Activated CD8-positive, alpha-beta T cell treated with anti-CD3 and anti-CD28 coated beads, Interleukin-2, amount 10 ng/mL, durations not matched to agents 7 days and 5 days (primary cell): ENCODE results near the gene PPP1R12C. TPM values are rescaled to one million over a fixed set of nuclear protein-coding genes. Genes with fewer than 3 reads are reported as not detected.

ENCODE experiments used
- ATAC-seq: fragments of 150-1000 bp; cut with Tn5 transposase; one replicate; pipeline ENCODE4 v1.10.0; 2021; ENCODE audit warnings: moderate library complexity
- CTCF ChIA-PET: fragments of 350-600 bp; sonication (Branson Sonifier 250); formaldehyde crosslinking; loops from one replicate; lab custom pipeline; 2021; ENCODE audit warnings: antibody characterized with exemption; lab: Charles Lee
- POLR2A ChIA-PET: fragments of 350-600 bp; sonication (Branson Sonifier 250); formaldehyde crosslinking; loops from one replicate; lab custom pipeline; 2021; ENCODE audit warnings: antibody characterized with exemption; lab: Charles Lee
- DNase-seq: peaks from one replicate; pipeline ENCODE4 v3.0.0-alpha.2; 2020
- H3K27ac Mint-ChIP-seq: one replicate; pipeline ENCODE4 v1.8.0; 2021; ENCODE audit warnings: mild to moderate bottlenecking, mixed read lengths
- H3K27me3 Mint-ChIP-seq: one replicate; pipeline ENCODE4 v1.8.0; 2021; ENCODE audit warnings: low read depth, mixed read lengths
- H3K36me3 Mint-ChIP-seq: one replicate; pipeline ENCODE4 v1.8.0; 2021; ENCODE audit warnings: low read depth, mixed read lengths
- H3K4me1 Mint-ChIP-seq: one replicate; pipeline ENCODE4 v1.8.0; 2021; ENCODE audit warnings: low read depth, mixed read lengths
- H3K4me3 Mint-ChIP-seq: one replicate; pipeline ENCODE4 v1.8.0; 2021; ENCODE audit warnings: mild to moderate bottlenecking, mixed read lengths
- H3K9me3 Mint-ChIP-seq: one replicate; pipeline ENCODE4 v1.8.0; 2022; ENCODE audit warnings: mixed read lengths; ENCODE audit not compliant: insufficient read depth
- total RNA-seq, 2 experiments: library from RNA; stranded (reverse); gene quantifications; one replicate each; pipeline ENCODE4 v1.2.3, GENCODE V29; 2021

PPP1R12C gene
- total RNA-seq, 2 experiments from 2014 or later, result 137 to 142 TPM

- H3K4me1 Mint-ChIP-seq, result peaks cover 36% of the 10 kb centered on the region
- no peak overlapping the region for H3K27ac Mint-ChIP-seq
- ATAC-seq (no peak), DNase-seq (no peak)
- H3K36me3 Mint-ChIP-seq, result peaks cover 30% of the 10 kb centered on the region
- ChIA-PET CTCF (interaction anchor here (1.1 kb wide), 1 partner anchor 74 kb away, joined by 7 read pairs; no protein-coding TSS in a partner anchor), POLR2A (interaction anchor here (0.5 kb wide), 1 partner anchor 19 kb away, joined by 3 read pairs; no protein-coding TSS in a partner anchor)
- no peaks in the 10 kb centered on the region for H3K9me3 Mint-ChIP-seq
- no peak overlapping the region for H3K4me3 Mint-ChIP-seq
- H3K27me3 Mint-ChIP-seq, result peaks cover 50% of the 10 kb centered on the region
These were observed 31.3 kb downstream of the PPP1R12C start for GRCh38 chr19:55085923-55086715.

- Mint-ChIP-seq H3K36me3 (peaks cover 26% of the 10 kb centered on the region), H3K4me1 (peaks cover 48% of the 10 kb centered on the region), H3K27me3 (peaks cover 50% of the 10 kb centered on the region), H3K4me3 (no peak overlapping the region), H3K27ac (no peak overlapping the region), H3K9me3 (no peaks in the 10 kb centered on the region)
- DNase-seq (no peak), ATAC-seq (no peak)
- ChIA-PET POLR2A (interaction anchor here (0.7 kb wide), 1 partner anchor 323 kb away, joined by 3 read pairs; the partner anchor contains the start of gene UBE2S), CTCF (interaction anchor here (0.6 to 0.9 kb wide), 2 partner anchors 76 to 411 kb away, joined by 3 to 4 read pairs; no protein-coding TSS in a partner anchor)
These were observed 33.0 kb downstream of the PPP1R12C start for GRCh38 chr19:55084416-55084815.

GRCh38 chr19:55083004-55083850 lies 34.2 kb downstream of the PPP1R12C start:
- ChIA-PET POLR2A (no interaction called here), CTCF (no interaction called here)
- Mint-ChIP-seq H3K27ac (no peak overlapping the region), H3K4me1 (peaks cover 43% of the 10 kb centered on the region), H3K36me3 (peaks cover 21% of the 10 kb centered on the region), H3K4me3 (no peak overlapping the region), H3K9me3 (no peaks in the 10 kb centered on the region), H3K27me3 (peaks cover 47% of the 10 kb centered on the region)
- ATAC-seq (no peak), DNase-seq (no peak)

- peaks cover 13% of the 10 kb centered on the region for H3K36me3 Mint-ChIP-seq
- no peak for ATAC-seq
- ChIA-PET POLR2A (interaction anchor here (1.0 kb wide), 1 partner anchor 19 kb away, joined by 3 read pairs; the partner anchor contains the start of gene RDH13), CTCF (interaction anchor here (1.3 kb wide), 1 partner anchor 17 kb away, joined by 5 read pairs; no protein-coding TSS in a partner anchor)
- no peaks in the 10 kb centered on the region for H3K9me3 Mint-ChIP-seq
- H3K27me3 Mint-ChIP-seq, result peaks cover 39% of the 10 kb centered on the region
- no peak overlapping the region for H3K27ac Mint-ChIP-seq
- H3K4me1 Mint-ChIP-seq, result peaks cover 34% of the 10 kb centered on the region
- peak; percentile 48 for DNase-seq
- peak overlapping the region; percentile 46 for H3K4me3 Mint-ChIP-seq
These were observed 35.2 kb downstream of the PPP1R12C start for GRCh38 chr19:55082020-55082851.

GRCh38 chr19:55081770-55082019 lies 35.7 kb downstream of the PPP1R12C start:
- peaks cover 39% of the 10 kb centered on the region for H3K27me3 Mint-ChIP-seq
- ChIA-PET POLR2A (interaction anchor here (1.0 kb wide), 1 partner anchor 19 kb away, joined by 3 read pairs; the partner anchor contains the start of gene RDH13), CTCF (interaction anchor here (1.3 kb wide), 1 partner anchor 16 kb away, joined by 5 read pairs; no protein-coding TSS in a partner anchor)
- H3K4me3 Mint-ChIP-seq, result peak overlapping the region; percentile 76
- DNase-seq (no peak), ATAC-seq (no peak)
- peaks cover 13% of the 10 kb centered on the region for H3K36me3 Mint-ChIP-seq
- peak overlapping the region; percentile 93 for H3K27ac Mint-ChIP-seq
- peaks cover 30% of the 10 kb centered on the region for H3K4me1 Mint-ChIP-seq
- no peaks in the 10 kb centered on the region for H3K9me3 Mint-ChIP-seq

GRCh38 chr19:55080968-55081769 lies 36.3 kb downstream of the PPP1R12C start:
- ChIA-PET CTCF (interaction anchor here (1.2 to 1.3 kb wide), 2 partner anchors 8 to 16 kb away, joined by 5 read pairs; no protein-coding TSS in a partner anchor), POLR2A (interaction anchor here (0.8 to 1.5 kb wide), 6 partner anchors 14 to 37 kb away, joined by 3 to 4 read pairs (median 3); partner anchors contain the start of gene RDH13)

GRCh38 chr19:55080121-55080967 lies 37.1 kb downstream of the PPP1R12C start:
- Mint-ChIP-seq H3K9me3 (no peaks in the 10 kb centered on the region), H3K27me3 (peaks cover 36% of the 10 kb centered on the region), H3K4me3 (peak overlapping the region; percentile 76), H3K4me1 (peaks cover 30% of the 10 kb centered on the region), H3K36me3 (peaks cover 13% of the 10 kb centered on the region), H3K27ac (peak overlapping the region; percentile 93)
- POLR2A ChIA-PET, result interaction anchor here (0.5 to 1.5 kb wide), 6 partner anchors 13 to 442 kb away, joined by 3 to 4 read pairs (median 3); partner anchors contain the start of gene RDH13
- peak; percentile 52 for ATAC-seq
- CTCF ChIA-PET, result interaction anchor here (1.0 to 1.5 kb wide), 5 partner anchors 8 to 85 kb away, joined by 4 to 6 read pairs (median 5); partner anchors contain the start of gene DNAAF3
- DNase-seq, result peak; percentile 90

More at GRCh38 chr19:55080968-55081769, 36.3 kb downstream of the PPP1R12C start:
- H3K4me3 Mint-ChIP-seq, result peak overlapping the region; percentile 76
- peak; percentile 97 for DNase-seq
- peaks cover 13% of the 10 kb centered on the region for H3K36me3 Mint-ChIP-seq
- peak; percentile 81 for ATAC-seq
- peaks cover 41% of the 10 kb centered on the region for H3K27me3 Mint-ChIP-seq
- peaks cover 30% of the 10 kb centered on the region for H3K4me1 Mint-ChIP-seq
- peak overlapping the region; percentile 93 for H3K27ac Mint-ChIP-seq
- no peaks in the 10 kb centered on the region for H3K9me3 Mint-ChIP-seq

- H3K9me3 Mint-ChIP-seq, result no peaks in the 10 kb centered on the region
- peak overlapping the region; percentile 93 for H3K27ac Mint-ChIP-seq
- ChIA-PET POLR2A (interaction anchor here (1.5 kb wide), 1 partner anchor 14 kb away, joined by 3 read pairs; no protein-coding TSS in a partner anchor), CTCF (interaction anchor here (0.6 to 1.5 kb wide), 4 partner anchors 9 to 1226 kb away, joined by 3 to 6 read pairs (median 4); partner anchors contain the start of gene DNAAF3)
- H3K27me3 Mint-ChIP-seq, result peaks cover 35% of the 10 kb centered on the region
- DNase-seq (no peak), ATAC-seq (no peak)
- H3K4me3 Mint-ChIP-seq, result peak overlapping the region; percentile 76
- H3K36me3 Mint-ChIP-seq, result peaks cover 13% of the 10 kb centered on the region
- peaks cover 30% of the 10 kb centered on the region for H3K4me1 Mint-ChIP-seq
These were observed 37.9 kb downstream of the PPP1R12C start for GRCh38 chr19:55079400-55080038.

- Mint-ChIP-seq H3K4me1 (peaks cover 30% of the 10 kb centered on the region), H3K36me3 (peaks cover 13% of the 10 kb centered on the region), H3K9me3 (no peaks in the 10 kb centered on the region), H3K4me3 (no peak overlapping the region), H3K27me3 (peaks cover 34% of the 10 kb centered on the region), H3K27ac (peak overlapping the region; percentile 70)
- ATAC-seq (no peak), DNase-seq (no peak)
- POLR2A ChIA-PET, result no interaction called here
- CTCF ChIA-PET, result interaction anchor here (0.6 to 1.5 kb wide), 2 partner anchors 82 to 1225 kb away, joined by 3 to 5 read pairs; no protein-coding TSS in a partner anchor
These were observed 38.4 kb downstream of the PPP1R12C start for GRCh38 chr19:55078996-55079395.
